HG03139 (cell line): ENCODE results near the gene S1PR4.
"Not testable (repeated sequence)": the region's sequence is repeated elsewhere in the genome, so short reads cannot be mapped to it uniquely, and the experiment has no call there.

Experiments used
- ATAC-seq: cut with Tn5 transposase; IDR thresholded peaks from one replicate; pipeline ENCODE4 v1.9.1; 2021; ENCODE audit not compliant: unreplicated experiment

Gene S1PR4

DNA sequence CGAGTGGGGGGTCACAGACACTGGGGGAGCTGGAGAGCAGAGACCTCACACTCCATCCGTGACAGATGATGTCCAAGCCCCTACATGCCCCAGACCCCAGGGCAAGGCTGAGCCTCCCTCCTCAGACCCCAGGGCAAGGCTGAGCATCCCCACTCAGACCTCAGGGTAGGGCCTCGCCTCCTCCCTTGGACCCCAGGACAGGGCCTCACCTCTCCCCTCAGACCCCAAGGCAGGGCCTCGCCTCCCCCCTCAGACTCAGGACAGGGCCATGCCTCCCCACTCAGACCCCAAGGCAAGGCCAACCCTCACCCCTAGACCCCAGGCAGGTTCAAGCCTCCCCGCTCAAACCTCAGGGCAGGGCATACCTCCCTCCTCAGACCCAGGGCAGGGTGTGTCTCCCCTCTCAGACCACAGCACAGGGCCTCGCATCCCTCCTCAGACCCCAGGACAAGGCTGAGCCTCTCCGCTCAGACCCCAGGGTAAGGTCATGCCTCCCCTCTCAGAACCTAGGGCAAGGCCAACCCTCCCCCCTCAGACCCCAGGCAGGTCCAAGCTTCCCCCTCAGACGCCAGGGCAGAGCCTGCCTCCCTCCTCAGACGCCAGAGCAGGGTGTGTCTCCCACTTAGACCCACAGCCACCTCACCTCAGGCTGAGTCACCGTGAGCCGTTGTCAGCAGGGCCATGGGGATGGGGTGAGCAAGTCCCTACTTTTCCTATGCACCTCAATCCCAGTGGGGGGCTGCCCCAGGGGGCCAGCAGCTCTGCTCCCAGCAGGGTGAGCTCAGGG is 1.7 kb upstream of the S1PR4 start:
- no peak for ATAC-seq

DNA sequence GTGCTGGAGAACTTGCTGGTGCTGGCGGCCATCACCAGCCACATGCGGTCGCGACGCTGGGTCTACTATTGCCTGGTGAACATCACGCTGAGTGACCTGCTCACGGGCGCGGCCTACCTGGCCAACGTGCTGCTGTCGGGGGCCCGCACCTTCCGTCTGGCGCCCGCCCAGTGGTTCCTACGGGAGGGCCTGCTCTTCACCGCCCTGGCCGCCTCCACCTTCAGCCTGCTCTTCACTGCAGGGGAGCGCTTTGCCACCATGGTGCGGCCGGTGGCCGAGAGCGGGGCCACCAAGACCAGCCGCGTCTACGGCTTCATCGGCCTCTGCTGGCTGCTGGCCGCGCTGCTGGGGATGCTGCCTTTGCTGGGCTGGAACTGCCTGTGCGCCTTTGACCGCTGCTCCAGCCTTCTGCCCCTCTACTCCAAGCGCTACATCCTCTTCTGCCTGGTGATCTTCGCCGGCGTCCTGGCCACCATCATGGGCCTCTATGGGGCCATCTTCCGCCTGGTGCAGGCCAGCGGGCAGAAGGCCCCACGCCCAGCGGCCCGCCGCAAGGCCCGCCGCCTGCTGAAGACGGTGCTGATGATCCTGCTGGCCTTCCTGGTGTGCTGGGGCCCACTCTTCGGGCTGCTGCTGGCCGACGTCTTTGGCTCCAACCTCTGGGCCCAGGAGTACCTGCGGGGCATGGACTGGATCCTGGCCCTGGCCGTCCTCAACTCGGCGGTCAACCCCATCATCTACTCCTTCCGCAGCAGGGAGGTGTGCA is 587 bp downstream of the S1PR4 start:
- ATAC-seq: no peak

DNA sequence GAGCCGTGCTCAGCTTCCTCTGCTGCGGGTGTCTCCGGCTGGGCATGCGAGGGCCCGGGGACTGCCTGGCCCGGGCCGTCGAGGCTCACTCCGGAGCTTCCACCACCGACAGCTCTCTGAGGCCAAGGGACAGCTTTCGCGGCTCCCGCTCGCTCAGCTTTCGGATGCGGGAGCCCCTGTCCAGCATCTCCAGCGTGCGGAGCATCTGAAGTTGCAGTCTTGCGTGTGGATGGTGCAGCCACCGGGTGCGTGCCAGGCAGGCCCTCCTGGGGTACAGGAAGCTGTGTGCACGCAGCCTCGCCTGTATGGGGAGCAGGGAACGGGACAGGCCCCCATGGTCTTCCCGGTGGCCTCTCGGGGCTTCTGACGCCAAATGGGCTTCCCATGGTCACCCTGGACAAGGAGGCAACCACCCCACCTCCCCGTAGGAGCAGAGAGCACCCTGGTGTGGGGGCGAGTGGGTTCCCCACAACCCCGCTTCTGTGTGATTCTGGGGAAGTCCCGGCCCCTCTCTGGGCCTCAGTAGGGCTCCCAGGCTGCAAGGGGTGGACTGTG is 1.2 kb downstream of the S1PR4 start:
- ATAC-seq: no peak

DNA sequence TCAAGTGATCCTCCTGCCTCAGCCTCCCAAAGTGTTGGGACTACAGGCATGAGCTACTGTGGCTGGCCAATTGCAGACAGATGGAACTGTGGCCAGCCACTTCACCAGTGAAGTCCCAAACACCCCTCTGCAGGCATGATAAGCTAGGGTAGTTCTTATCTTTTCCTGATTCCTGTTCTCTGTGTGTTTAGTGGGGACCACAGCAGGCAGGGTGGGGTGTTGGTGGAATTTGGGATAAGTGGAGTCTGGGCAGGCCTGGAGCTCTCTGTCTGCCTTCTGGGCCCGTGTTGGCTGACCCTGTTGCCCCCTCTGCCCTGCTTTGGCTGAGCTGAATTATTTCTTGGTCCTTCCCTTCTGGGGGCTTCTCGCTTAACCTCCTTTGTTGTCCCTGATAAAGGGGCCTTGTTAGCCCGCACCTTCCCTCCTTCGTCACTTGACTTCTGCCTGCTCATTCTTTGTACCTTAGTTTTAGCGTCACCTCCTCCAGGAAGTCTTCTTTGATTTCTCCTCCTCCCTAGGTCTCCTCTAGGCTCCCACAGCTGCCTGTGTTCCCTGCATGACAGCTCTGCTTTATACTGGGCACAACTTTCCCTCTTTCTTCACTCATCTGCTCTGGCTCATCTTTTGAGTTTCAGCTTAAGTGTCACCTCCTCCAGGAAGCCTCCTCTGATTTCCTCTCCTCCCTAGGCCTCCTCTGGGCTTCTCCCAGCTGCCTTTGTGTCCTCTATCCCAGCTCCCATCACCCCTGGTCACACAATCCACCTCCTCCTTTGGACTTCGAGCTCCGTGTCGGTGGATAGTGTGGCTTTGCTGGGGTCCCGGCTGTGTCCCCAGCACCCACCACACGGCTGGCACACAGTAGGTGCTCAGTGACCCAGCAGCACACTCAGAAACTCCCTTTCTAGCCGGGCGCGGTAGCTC is 5.4 kb downstream of the S1PR4 start:
- ATAC-seq: no peak

DNA sequence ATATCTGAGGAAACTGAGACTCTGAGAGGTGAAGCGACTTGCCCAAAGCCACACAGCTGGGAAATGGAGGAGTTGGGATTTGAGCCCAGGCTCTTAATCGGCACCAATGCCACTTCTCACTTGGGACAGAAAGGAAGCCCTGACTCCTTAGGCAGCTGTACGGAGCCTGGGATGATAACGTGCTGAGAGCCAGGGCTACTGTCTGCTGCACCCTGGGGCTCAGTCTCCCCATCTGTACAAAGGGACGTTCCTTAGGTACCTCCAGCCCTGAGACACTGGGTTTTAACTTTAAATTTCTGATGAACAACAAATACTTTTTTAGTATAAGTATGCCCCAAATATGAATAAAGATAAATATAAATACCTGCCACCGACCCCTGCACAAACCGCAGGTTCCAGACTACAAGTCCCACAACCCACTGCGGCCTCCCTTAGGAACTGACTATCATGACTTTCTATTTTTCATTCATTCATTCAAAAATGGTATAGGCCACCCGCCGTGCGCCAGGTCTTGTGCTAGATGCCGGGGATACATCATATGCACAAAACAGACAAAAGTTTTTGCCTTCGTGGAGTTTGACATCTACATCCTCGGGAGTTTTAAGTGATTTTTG is 6.4 kb downstream of the S1PR4 start:
- no peak for ATAC-seq

DNA sequence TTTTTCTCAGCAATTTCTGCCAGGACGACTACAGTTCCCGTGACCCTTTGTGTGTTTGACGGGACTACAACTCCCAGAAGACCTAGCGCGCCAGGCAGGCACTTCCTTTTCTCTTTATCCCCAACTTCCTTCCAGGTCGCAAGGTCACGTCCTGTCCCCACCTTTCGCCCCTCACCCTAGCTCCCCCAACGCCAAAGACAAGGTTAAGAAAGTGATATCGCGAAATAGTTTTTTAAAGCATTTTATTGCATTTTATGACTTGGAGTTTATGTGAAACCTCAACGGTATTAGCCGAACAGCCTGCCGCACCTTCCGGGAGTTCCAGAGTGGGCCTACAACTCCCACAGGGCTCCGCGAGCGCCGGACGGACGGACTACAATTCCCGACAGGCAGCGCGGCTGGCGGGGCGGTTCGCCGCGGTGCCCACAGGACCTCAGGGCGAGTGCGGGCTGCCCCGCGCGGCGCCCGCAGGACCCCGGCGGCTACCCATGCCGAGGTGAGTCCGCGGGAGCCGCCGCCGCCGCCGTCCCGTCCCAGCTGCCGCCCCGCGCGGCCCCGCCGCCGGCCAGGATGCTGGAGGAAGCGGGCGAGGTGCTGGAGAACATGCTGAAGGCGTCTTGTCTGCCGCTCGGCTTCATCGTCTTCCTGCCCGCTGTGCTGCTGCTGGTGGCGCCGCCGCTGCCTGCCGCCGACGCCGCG is 7.0 kb downstream of the S1PR4 start, which contains the start of gene NCLN:
NCLN (plus strand) TSS at position 470 of the 699 bp plus-strand sequence; CDS start at position 571, 101 bp downstream.
- peak; percentile 65 for ATAC-seq

DNA sequence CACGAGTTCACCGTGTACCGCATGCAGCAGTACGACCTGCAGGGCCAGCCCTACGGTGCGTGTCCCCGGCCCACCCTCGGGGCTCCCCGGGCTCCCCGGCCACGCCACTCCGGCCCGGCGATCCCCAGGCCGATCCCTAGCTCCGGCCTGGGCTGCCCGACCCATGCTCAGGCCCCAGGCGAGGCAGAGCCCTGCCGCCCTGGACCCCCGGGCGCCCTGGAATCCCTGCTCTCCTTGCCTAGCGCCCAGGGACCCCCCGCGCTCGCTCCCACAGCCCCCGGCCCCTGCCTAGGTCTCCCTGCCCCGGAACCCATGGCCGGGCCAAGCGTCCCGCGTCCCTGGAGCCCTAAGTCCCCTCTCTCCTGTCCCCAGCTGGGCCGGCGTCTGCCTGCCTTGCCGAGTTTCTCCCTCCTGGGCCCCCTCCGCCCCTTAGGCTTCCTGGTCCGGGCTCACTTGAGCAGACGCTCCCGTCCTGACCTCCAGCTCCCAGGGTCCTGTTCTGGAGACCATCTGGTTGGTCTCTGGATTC is 7.7 kb downstream of the S1PR4 start:
- peak; percentile 20 for ATAC-seq

DNA sequence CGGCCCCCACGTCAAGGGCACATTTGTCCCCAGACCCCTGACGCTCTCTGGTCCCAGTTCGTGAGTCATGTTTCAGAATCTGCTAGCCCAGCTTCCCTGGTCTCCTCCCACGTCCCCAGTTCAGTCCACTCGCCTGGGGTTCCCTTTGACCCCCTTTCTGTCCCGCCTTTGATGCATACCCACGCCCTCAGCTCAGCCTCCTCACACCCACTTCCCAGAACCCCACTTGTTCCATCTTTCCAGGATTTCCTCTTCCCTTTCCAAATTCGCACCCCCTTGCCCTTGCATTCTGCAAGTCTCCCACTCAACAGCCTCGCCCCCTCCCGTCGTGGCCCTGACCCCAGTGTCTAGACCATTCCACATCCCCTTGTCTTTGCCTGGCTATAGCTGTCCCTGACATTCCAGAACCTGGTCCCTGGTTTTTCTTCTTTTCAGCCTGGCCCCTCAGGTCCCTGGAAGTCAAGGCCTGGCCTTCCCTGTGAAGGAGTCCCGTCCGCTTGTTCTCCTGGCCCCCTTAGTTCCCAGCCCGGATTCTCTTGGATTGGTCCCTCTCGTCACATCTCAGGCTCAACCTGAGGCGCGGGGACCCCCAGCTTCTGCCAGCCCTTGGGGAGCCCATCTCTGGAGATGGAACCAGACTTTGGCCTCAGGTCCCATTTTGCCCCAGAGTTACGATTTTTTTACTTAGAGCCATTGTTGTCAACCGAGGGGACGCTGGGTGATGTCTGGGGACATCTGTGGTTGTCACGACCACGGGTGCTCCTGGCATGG is 8.5 kb downstream of the S1PR4 start:
- no peak for ATAC-seq

DNA sequence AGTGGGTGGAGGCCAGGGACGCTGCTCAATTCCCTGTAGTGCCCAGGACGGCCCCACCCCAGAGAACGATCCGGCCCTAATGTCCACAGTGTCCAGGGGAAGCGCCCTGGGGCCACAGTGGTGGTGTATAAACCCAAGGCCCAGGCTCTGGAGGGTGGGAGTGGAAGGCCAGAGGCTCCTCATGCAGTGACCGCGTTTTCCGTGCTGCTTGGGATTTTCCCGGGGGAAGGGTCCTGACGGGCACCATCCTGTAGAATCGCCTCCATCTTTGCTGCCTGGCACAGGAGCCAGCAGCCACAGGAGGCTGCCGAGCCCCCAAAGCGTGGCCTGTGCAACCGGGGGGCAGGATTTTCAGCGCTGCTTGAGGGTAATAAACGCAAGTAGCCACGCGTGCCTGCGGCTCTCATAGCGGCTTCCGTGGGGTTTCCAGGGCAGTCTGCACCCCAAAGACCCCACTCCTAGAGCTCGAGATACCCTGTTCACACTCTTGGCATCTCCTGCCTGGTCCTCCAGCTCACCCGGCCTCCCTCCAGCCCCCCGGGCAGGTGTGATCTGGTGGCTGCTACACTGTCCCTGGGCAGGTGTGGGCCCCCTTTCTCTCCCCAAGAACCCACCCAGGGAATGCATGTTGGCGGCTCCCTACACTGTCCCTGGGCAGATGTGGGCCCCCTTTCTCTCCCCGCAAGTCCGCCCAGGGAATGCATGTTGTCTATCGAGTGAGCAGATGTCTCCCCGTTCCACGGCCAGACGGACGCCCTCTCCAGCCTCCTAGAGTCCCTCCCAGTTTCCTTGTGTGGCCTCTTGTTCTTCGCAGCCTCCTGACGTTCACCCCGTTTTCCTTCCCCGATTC is 9.3 kb downstream of the S1PR4 start:
- ATAC-seq: no peak

DNA sequence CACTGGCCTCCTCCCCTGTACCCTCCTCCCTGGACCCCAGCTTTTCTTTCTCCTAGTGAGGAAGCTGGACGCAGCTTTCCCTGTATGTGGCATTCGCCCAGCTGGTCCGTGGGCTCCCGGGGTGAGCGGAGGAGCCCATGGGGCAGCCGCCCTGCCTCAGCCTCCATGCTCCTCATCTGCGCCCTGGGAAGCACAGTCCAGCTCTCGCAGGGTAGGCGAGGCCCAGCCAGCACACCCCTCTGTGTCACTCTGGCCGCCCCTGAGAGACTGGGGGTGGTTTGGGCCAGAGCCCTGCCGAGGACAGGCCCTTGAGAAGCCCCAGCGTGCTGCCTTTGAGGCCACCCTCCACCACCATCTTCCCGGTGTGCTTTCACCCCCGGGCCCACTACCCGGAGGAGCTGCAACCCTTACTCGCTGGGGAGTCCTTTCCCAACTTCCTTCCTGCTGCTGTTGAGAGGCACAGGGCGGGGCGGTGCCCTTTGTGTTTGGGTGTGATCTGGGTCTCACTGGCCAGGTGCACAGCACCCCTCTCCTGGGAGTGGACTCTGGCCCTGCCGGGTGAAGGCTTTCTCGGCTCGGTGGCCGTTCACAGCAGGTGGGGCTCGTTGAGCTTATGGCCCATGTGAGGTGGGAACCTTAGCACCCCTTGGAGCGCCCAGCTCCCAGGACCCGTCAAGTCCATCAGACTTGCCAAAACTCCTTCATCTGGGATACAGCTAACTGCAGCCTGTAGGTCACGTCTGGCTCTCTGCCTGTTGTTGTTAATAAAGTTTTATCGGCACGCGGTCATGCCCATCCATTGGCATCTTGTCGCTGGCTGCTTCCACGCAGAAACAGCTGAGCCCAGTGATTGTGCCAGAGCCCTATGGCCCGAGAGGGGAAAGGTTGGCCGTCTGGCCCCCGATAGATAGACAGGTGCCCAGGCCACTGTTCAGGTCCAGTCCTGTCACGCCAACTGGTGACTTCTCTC is 10.3 kb downstream of the S1PR4 start:
- ATAC-seq: no peak

DNA sequence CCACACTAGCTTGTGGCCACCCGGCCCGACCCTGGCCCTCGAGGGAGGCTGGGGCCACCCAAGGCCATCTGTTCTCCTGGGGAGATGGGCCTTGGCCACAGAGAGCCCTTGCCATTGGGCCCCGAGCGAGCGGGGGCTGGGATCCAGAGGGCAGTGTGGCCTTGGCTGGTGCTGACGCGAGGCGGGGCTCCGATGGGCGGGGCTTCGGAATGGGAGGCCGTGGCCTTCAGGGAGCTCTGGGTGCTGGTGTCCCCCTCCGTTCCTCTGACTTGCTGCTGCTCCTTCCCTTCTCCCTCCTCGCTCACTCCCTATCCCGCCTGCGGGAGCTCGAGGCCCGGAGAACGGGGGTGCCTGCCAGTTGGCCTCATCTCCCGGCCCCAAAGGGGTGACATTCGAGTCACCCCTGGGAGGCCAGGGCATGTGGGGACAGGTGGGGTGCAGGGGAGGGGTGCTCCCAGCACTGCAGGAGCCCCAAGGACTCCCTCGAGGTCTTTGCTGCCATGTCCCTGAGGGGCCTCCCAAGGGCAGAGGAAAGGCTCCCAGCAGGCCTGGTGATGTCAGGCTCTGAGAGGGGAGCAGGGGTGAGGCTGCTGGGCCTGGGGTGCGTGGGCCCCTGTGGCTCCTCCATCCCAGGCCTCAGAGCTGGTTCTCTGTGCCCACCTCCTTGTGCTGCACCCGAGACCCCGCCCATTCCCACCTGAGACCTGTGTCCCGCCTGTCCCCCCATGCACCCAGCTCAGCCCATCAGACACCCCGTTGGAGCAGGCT is 11.3 kb downstream of the S1PR4 start:
- no peak for ATAC-seq

DNA sequence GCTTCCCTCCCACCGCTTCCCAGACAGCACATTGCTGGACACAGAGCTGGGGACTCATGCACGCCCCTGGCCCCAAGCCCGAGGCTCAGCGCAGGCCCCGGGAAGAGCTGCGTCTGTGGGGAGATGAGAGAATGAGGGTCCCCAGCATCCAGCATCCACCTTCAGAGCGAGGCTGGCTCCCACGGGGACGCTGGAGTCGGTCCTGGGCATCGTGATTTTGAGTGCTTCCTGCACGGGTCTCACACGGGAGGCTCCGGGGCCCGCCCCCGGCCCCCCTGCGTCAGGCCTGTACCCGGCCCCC is 11.9 kb downstream of the S1PR4 start:
- ATAC-seq: no peak

DNA sequence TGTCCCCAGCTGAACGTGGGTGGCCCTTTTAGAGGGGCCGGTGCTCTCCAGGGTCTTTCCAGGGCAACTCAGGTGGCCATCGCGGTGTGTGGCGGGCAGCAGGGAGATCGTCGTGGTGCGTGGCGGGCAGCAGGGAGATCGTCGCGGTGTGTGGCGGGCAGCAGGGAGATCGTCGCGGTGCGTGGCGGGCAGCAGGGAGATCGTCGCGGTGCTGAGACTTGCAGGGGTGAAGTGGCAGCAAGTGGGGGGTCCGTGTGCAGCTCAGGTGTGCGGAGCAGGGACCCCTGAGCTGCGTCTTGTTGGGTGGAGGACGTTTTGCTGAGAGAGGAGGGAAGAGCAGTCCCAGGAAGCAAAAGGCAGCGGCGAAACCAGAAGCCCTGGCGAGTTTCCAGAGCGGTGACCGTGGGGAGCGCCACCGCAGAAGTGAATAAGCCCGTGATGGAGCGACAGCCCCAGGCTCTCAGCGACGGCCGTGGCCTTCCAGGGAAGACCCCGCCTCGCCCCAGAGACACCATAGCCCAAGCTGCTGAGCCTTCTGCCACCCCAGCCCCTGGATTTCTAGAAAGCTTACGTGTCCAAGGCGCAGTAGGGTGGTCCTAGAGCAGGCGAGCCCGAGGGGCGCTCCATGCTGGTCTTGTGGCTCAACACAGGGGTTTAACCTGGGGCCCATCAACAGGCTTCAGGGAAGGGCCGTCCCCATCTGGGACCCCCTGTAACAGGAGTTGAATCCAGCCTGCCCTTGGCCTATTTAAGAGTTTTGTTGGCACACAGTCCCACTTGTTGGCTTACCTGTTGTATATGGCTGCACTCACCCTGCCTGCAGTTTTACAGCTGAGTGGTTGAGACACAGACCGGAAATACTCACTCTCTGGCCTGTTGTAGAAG is 12.6 kb downstream of the S1PR4 start:
- no peak for ATAC-seq

DNA sequence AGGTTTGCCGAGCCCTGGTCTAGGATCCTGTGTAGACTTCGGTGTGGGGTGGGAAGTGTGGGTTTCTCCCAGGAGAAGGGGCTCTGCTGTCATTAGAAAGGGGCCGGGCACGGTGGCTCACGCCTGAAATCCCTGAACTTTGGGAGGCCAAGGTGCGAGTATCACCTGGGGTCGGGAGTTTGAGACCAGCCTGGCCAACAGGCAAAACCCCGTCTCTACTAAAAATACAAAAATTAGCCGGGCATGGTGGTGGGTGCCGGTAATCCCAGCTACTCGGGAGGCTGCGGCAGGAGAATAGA is 13.2 kb downstream of the S1PR4 start:
- not testable (repeated sequence) for ATAC-seq

DNA sequence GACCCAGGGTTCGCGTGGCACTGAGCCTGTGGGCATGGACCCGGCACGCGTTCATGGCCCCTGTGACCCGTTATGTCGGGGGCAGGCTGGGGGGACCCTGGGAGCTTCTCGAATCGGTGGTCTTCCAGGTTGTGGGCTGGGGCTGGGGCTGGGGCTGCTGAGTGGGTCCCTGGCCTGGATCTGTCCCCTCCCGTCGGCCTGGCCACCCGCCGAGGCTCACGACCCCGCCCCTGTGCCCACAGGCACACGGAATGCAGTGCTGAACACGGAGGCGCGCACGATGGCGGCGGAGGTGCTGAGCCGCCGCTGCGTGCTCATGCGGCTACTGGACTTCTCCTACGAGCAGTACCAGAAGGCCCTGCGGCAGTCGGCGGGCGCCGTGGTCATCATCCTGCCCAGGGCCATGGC is 13.7 kb downstream of the S1PR4 start:
- no peak for ATAC-seq

DNA sequence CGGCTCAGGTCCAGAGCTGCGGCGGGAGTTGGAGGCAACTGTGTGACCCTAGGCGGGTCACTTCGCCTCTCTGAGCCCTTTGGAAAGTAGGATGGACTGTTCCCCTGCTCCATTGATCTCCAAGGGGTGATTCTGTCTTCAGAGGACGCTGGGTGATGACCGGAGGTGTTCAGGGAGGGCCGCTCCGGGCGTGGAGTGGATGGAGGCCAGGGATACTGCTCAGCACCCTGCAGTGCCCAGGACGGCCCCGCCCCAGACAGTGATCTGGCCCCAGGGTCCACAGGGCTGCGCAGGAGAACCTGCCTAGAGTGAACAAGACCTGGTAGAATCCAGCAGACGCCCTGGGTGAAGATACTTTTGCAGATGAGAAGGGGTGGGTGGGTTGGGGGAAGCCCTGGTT is 14.1 kb downstream of the S1PR4 start:
- no peak for ATAC-seq
